K562 (cell line): ENCODE data around the gene KCNN4. TPM values are rescaled to one million over a fixed set of nuclear protein-coding genes. Genes with fewer than 3 reads are reported as not detected.
A peak's percentile ranks its signal among the peaks of the same experiment; 100 is the strongest.

Experiments
- BHLHE40 ChIP-seq: IDR thresholded peaks from 2 replicates; pipeline ENCODE4 v1.6.1; 2011; ENCODE audit warnings: low read length, improper control_type of control experiment
- CREB3L1 ChIP-seq: fragments of 450-650 bp; IDR thresholded peaks from 2 replicates; pipeline ENCODE4 v1.6.1; 2014; ENCODE audit warnings: low read depth, mild to moderate bottlenecking, moderate library complexity, borderline replicate concordance
- GATAD2A ChIP-seq: fragments of 450-650 bp; IDR thresholded peaks from 2 replicates; pipeline ENCODE4 v1.6.1; 2017
- PHB2 ChIP-seq: fragments of 450-650 bp; IDR thresholded peaks from 2 replicates; pipeline ENCODE4 v1.6.1; 2017; ENCODE audit warnings: low read depth
- POLR3A ChIP-seq: IDR thresholded peaks from 2 replicates; pipeline ENCODE4 v1.6.1; 2011; ENCODE audit warnings: borderline replicate concordance, mild to moderate bottlenecking, moderate library complexity; ENCODE audit not compliant: insufficient read length, insufficient read depth; ENCODE audit errors: extremely low read depth
- STAG1 ChIP-seq: sonication (generic); formaldehyde crosslinking; IDR thresholded peaks from 2 replicates; pipeline ENCODE4 v1.5.0; 2020; ENCODE audit warnings: missing genetic modification reagents, borderline replicate concordance
- STAT5B ChIP-seq: fragments of 250-450 bp; sonication (Bioruptor Pico); IDR thresholded peaks from 2 replicates; pipeline ENCODE4 v1.8.0; 2021; ENCODE audit warnings: mild to moderate bottlenecking, inconsistent platforms
- ZBTB26 ChIP-seq: fragments of 450-650 bp; formaldehyde crosslinking; IDR thresholded peaks from 2 replicates; pipeline ENCODE4 v1.4.0; 2022; ENCODE audit warnings: missing genetic modification characterization
- ZBTB7A ChIP-seq: IDR thresholded peaks from 2 replicates; pipeline ENCODE4 v1.6.1; 2011; ENCODE audit warnings: low read depth, mild to moderate bottlenecking, low read length, moderate library complexity, borderline replicate concordance; ENCODE audit not compliant: control insufficient read depth
- ZNF280A ChIP-seq: fragments of 450-650 bp; IDR thresholded peaks from 2 replicates; pipeline ENCODE4 v1.6.1; 2018; ENCODE audit warnings: mild to moderate bottlenecking, low read depth; ENCODE audit not compliant: partially characterized antibody
- polyA plus RNA-seq, 8 experiments: library from polyadenylated mRNA; depleted of rRNA in 4 of 8; stranded (reverse) in 5 of 8; unstranded in 3 of 8; fragments of >200 nt; fragmentation: Nextera tagmentation in 2 of 8; fragmentation: Illumina TruSeq in 1 of 8; extraction: Ambion mirVana in 2 of 8; extraction: Trizol in 1 of 8; gene quantifications; 2 replicates each; pipeline versions ENCODE4 v1.2.1 to v1.2.3, GENCODE V29; 2011 to 2014; ENCODE audit warnings: inconsistent platforms in 1 of 8, missing spikeins in 1 of 8
- total RNA-seq, 7 experiments: library from RNA; depleted of rRNA in 6 of 7; stranded (reverse); fragments of >200 nt in 6 of 7; fragmentation: Illumina TruSeq in 2 of 7; extraction: Trizol in 2 of 7; gene quantifications; 2 replicates each; pipeline versions ENCODE4 v1.2.1 to v1.2.3, GENCODE V29; 2011 to 2021; ENCODE audit warnings: low replicate concordance in 1 of 7
- TF ChIP-seq, protein P1 (sequence below), 2 experiments: fragments of 450-650 bp; IDR thresholded peaks; 2 replicates each; pipeline ENCODE4 v1.6.1; 2016; ENCODE audit warnings: mild to moderate bottlenecking in 2 of 2, borderline replicate concordance in 1 of 2, low read depth in 1 of 2, moderate library complexity in 1 of 2
- TF ChIP-seq, protein P2 (sequence below): fragments of 450-650 bp; formaldehyde crosslinking; IDR thresholded peaks from 2 replicates; pipeline ENCODE4 v1.4.0; 2020; ENCODE audit warnings: mild to moderate bottlenecking, moderate library complexity

The KCNN4 gene
- total and polyA plus RNA-seq, 9 of the 15 experiments (the other 6 are each of a cell fraction or from before 2014, with no cell fraction given): 0.53 to 37.7 (median 25.9) TPM

DNA sequence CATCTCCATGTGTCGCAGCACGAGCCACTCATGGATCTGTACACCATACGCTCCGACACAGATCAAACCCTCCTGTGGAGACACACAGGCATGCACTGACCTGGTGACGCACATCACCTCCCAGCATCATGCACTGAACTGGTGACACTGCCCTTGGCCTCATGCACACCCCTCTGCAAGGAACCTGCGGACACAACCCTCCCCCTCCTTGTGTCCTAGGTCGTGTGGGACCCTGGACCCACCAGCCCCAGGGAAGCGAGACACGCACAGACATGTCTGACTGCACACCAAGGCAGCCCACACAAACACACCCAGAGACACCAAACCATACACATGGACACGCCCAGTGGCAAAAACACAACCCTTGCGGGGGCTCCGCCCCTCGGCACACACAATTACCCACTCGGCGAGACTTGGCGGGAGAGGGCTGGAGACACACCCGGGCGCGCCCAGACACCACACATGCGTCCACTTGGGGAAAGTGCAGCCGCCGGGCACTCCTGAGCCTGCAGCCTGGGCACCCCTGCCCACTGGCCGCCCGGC, 2.0 kb upstream of the KCNN4 start (continued):
- TF ChIP-seq, protein P1, sequence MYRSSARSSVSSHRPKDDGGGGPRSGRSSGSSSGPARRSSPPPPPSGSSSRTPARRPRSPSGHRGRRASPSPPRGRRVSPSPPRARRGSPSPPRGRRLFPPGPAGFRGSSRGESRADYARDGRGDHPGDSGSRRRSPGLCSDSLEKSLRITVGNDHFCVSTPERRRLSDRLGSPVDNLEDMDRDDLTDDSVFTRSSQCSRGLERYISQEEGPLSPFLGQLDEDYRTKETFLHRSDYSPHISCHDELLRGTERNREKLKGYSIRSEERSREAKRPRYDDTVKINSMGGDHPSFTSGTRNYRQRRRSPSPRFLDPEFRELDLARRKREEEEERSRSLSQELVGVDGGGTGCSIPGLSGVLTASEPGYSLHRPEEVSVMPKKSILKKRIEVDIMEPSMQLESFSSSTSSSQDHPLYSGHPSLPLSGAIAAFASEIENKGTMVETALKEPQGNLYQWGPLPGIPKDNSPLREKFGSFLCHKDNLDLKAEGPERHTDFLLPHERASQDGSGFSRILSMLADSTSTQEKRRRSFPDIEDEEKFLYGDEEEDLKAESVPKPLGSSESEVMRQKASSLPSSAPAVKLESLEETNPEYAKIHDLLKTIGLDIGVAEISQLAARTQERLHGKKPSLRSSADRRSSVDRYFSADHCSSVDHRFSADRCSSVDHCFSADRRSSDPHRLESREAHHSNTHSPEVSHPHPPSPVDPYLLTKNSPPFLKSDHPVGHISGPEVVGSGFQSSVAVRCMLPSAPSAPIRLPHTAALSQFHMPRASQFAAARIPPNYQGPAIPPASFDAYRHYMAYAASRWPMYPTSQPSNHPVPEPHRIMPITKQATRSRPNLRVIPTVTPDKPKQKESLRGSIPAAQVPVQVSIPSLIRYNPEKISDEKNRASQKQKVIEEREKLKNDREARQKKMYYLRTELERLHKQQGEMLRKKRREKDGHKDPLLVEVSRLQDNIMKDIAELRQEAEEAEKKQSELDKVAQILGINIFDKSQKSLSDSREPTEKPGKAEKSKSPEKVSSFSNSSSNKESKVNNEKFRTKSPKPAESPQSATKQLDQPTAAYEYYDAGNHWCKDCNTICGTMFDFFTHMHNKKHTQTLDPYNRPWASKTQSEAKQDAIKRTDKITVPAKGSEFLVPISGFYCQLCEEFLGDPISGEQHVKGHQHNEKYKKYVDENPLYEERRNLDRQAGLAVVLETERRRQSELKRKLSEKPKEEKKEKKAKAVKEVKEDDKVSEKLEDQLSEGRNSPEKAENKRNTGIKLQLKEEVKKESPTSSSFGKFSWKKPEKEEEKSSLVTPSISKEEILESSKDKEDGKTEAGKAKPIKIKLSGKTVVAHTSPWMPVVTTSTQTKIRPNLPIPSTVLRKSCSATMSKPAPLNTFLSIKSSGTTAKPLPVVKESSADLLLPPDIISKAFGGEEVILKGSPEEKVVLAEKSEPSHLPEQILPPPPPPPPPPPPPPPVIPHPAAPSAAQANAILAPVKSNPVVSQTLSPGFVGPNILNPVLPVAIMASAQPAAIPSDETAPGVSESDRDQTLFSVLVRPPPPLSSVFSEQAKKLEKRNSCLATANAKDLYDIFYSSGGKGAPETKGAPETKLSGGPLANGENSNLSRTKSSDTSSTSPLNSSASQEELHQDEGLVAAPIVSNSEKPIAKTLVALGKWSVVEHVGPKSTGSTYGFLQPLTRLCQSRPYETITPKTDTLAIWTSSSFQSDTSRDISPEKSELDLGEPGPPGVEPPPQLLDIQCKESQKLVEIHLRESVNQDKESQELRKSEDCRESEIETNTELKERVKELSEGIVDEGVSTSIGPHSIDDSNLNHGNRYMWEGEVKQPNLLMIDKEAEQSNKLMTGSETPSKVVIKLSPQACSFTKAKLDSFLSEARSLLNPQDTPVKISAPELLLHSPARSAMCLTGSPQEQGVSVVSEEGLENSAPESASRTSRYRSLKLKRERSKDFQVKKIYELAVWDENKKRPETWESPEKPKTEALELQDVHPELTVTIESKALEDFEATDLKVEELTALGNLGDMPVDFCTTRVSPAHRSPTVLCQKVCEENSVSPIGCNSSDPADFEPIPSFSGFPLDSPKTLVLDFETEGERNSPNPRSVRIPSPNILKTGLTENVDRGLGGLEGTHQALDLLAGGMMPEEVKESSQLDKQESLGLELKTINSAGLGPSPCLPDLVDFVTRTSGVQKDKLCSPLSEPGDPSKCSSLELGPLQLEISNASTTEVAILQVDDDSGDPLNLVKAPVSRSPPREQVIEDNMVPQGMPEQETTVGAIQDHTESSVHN (IDR thresholded peaks at IDR 0.05; ENCODE audit: borderline replicate concordance in 1 of 2, low read depth in 1 of 2): no peak
- TF ChIP-seq GATAD2A (0 out of 2 replicates have a peak, but pooled peaks have one; percentile 21), STAT5B (no peak), POLR3A (no peak), ZBTB26 (CRISPR knock-in tag) (no peak), CREB3L1 (no peak), BHLHE40 (peak; percentile 3; the same call in 1 of the 2 replicates), ZNF280A (no peak), PHB2 (no peak), ZBTB7A (peak; percentile 24; the same call in 1 of the 2 replicates), STAG1 (CRISPR knock-in tag) (no peak)
- TF ChIP-seq, protein P2, sequence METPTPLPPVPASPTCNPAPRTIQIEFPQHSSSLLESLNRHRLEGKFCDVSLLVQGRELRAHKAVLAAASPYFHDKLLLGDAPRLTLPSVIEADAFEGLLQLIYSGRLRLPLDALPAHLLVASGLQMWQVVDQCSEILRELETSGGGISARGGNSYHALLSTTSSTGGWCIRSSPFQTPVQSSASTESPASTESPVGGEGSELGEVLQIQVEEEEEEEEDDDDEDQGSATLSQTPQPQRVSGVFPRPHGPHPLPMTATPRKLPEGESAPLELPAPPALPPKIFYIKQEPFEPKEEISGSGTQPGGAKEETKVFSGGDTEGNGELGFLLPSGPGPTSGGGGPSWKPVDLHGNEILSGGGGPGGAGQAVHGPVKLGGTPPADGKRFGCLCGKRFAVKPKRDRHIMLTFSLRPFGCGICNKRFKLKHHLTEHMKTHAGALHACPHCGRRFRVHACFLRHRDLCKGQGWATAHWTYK (CRISPR knock-in tag): no peak
